ENCODE data around the gene BAK1. TPM values are rescaled to one million over a fixed set of nuclear protein-coding genes. Genes with fewer than 3 reads are reported as not detected.

The BAK1 gene
- total and polyA plus RNA-seq, 2 of the 13 experiments (the other 11 are each of a cell fraction or from before 2014, with no cell fraction given): 15.0 to 23.8 TPM

GRCh38 chr6:33589731-33590530 lies 9.9 kb upstream of the BAK1 start (continued):
- TF ChIP-seq PRDM10 (CRISPR knock-in tag; IDR thresholded peaks at IDR 0.05; ENCODE audit: low read depth) (peak; percentile 96), KAT2B (IDR thresholded peaks at IDR 0.05; ENCODE audit: borderline replicate concordance, low read depth, low read length) (no peak; the same call in 1 of the 2 replicates), KMT2A (CRISPR knock-in tag; IDR thresholded peaks at IDR 0.05) (no peak), EEA1 (CRISPR knock-in tag; IDR thresholded peaks at IDR 0.05; ENCODE audit: borderline replicate concordance) (no peak), YY1 (IDR thresholded peaks at IDR 0.05; ENCODE audit: insufficient read depth, insufficient replicate concordance, low read depth, low read length) (peak; percentile 49), SALL2 (CRISPR knock-in tag; IDR thresholded peaks at IDR 0.05) (no peak; the same call in 1 of the 2 replicates), ZNF354B (CRISPR knock-in tag; IDR thresholded peaks at IDR 0.05) (no peak), E2F2 (CRISPR knock-in tag; IDR thresholded peaks at IDR 0.05; ENCODE audit: borderline replicate concordance) (peak; percentile 80; the same call in 1 of the 2 replicates), ZNF317 (CRISPR knock-in tag; IDR thresholded peaks at IDR 0.05) (peak; percentile 73; the same call in 1 of the 2 replicates), CHCHD3 (CRISPR knock-in tag; IDR thresholded peaks at IDR 0.05) (no peak; the same call in 1 of the 2 replicates), POLR2AphosphoS5 (IDR thresholded peaks at IDR 0.05; ENCODE audit: low read depth, low read length) (peak; percentile 27; the same call in 1 of the 2 replicates), PPARG (CRISPR knock-in tag; conservative IDR thresholded peaks at IDR 0.05) (peak; percentile 95), MNT (IDR thresholded peaks at IDR 0.05) (no peak), SOX13 (IDR thresholded peaks at IDR 0.05) (no peak), SOX13 (CRISPR knock-in tag; conservative IDR thresholded peaks at IDR 0.05 in 1 of 2, IDR thresholded peaks at IDR 0.05 in 1 of 2) (peak in 1 of 2 experiments; percentile 12; a peak in 1 of 4 replicates), THAP8 (CRISPR knock-in tag; IDR thresholded peaks at IDR 0.05; ENCODE audit: borderline replicate concordance) (no peak), FOXC1 (CRISPR knock-in tag; IDR thresholded peaks at IDR 0.05; ENCODE audit: borderline replicate concordance) (no peak), PATZ1 (CRISPR knock-in tag; IDR thresholded peaks at IDR 0.05) (peak; percentile 83)

Measured in HepG2 (cell line).